Ovary (tissue), 9 donors: ENCODE measurements around the gene CCBE1. TPM values are rescaled to one million over a fixed set of nuclear protein-coding genes. Genes with fewer than 3 reads are reported as not detected.
A peak's percentile ranks its signal among the peaks of the same experiment; 100 is the strongest.

Experiments
- DNase-seq, 5 donors: peaks; one replicate each; pipeline ENCODE4 v3.0.0-alpha.2; 2019 to 2020
- H3K27ac ChIP-seq, 2 donors: fragments of 200-600 bp; one replicate each; pipeline versions ENCODE4 v1.5.1 to v1.8.0; 2019 to 2022
- H3K27me3 ChIP-seq: fragments of 200-600 bp; one replicate; pipeline ENCODE4 v1.8.0; 2022
- H3K36me3 ChIP-seq: fragments of 200-600 bp; sonication (generic); one replicate; pipeline ENCODE4 v1.5.1; 2019
- H3K4me1 ChIP-seq: one replicate; pipeline ENCODE4 v1.8.1; 2013; ENCODE audit warnings: mild to moderate bottlenecking, moderate library complexity; ENCODE audit not compliant: insufficient read depth
- H3K4me3 ChIP-seq: fragments of 200-600 bp; sonication (generic); one replicate; pipeline ENCODE4 v1.5.1; 2017
- H3K9me3 ChIP-seq, 2 donors: fragments of 200-600 bp in 1 of 2; sonication (generic) in 1 of 2; one replicate each; pipeline versions ENCODE4 v1.5.1 to v1.8.1; 2013 to 2019; ENCODE audit warnings: mild to moderate bottlenecking in 1 of 2, moderate library complexity in 1 of 2
- CTCF ChIP-seq, 3 donors: fragments of 450-650 bp in 2 of 3; fragments of 200-600 bp in 1 of 3; IDR thresholded peaks; one replicate each; pipeline versions ENCODE4 v1.5.1 to v1.8.0; 2016 to 2022; ENCODE audit warnings: antibody characterized with exemption in 3 of 3, mild to moderate bottlenecking in 1 of 3
- EP300 ChIP-seq: sonication (generic); formaldehyde crosslinking; IDR thresholded peaks from one replicate; pipeline ENCODE4 v1.6.1; 2017; ENCODE audit warnings: antibody characterized with exemption
- POLR2A ChIP-seq: fragments of 450-650 bp; IDR thresholded peaks from one replicate; pipeline ENCODE4 v1.6.1; 2017; ENCODE audit warnings: antibody characterized with exemption, mild to moderate bottlenecking, moderate library complexity
- WGBS, 3 donors: extraction: QIAGEN DNeasy Blood & Tissue Kit in 1 of 3; methylation state at CpG; one replicate each; pipeline versions ENCODE4 v1.1.5 to v1.1.7; 2013 to 2017; 5-methylcytosine and 5-hydroxymethylcytosine counted together
- intact Hi-C, 4 donors: fragments of 100-400 bp; cut with DNase I; formaldehyde crosslinking; loops; one replicate each; pipeline versions ENCODE4 v1.11.0 to v1.15.1; 2022 to 2023
- polyA plus RNA-seq, 2 donors: library from polyadenylated mRNA; stranded (reverse); fragments of 200-250 nt in 1 of 2; fragments of 350-450 nt in 1 of 2; fragmentation: Illumina TruSeq in 1 of 2; extraction: RNeasy Lipid Tissue Mini Kit (QIAGEN cat#74804) in 1 of 2; gene quantifications; one replicate each; pipeline ENCODE4 v1.2.3, GENCODE V29; 2013 to 2014
- total RNA-seq, 7 donors: library from RNA; depleted of rRNA in 2 of 7; stranded (reverse); fragments of >200 nt in 2 of 7; fragmentation: NEBNext Ultra II Directional in 3 of 7; extraction: Animal tissue kit (Norgen Biotek cat#: 25700) in 3 of 7; gene quantifications; one replicate each; pipeline versions ENCODE4 v1.1.0 to v1.2.4, GENCODE V29; 2016 to 2023
- donor health status: DM: no; HTN: no; CAD: no; lungs with moderate emphysema.
- donor health status: DM: no; HTN: no; CAD: no.
- donor health status: Bipolar disorder and iron deficiency.
- donor health status: DM: yes; HTN: yes; CAD: no.
- donor health status: DM: no; HTN: no; CAD: no.
- donor health status: DM: yes; HTN: yes; CAD: no.

The CCBE1 gene
- total and polyA plus RNA-seq, 9 donors: 15.9 to 109 (median 43.9) TPM

GRCh38 chr18:59639136-59639535 is 58.1 kb downstream of the CCBE1 start:
- TF ChIP-seq EP300 (no peak), POLR2A (no peak), CTCF (IDR thresholded peaks at IDR 0.05) (no peak)
- H3K4me3 ChIP-seq: no peak overlapping the region
- no peak overlapping the region for H3K27ac ChIP-seq
- H3K4me1 ChIP-seq: no peaks in the 10 kb centered on the region
- DNase-seq: no peak
- intact Hi-C loops: loop anchor here in 1 of 4 donors (10.0 kb wide), 1 partner anchor 186 kb away; no protein-coding TSS in a partner anchor
- H3K9me3 ChIP-seq: no peaks in the 10 kb centered on the region
- H3K36me3 ChIP-seq: no peaks in the 10 kb centered on the region
- no peaks in the 10 kb centered on the region for H3K27me3 ChIP-seq
- 84 to 92% (median 87%) methylated on average over 2 of the region's 2 CpGs for WGBS, 3 donors

GRCh38 chr18:59633961-59634485 is 63.2 kb downstream of the CCBE1 start:
- DNase-seq: no peak
- Histone ChIP-seq H3K4me1 (peaks cover 2% of the 10 kb centered on the region), H3K36me3 (no peaks in the 10 kb centered on the region), H3K27me3 (no peaks in the 10 kb centered on the region), H3K27ac (no peak overlapping the region), H3K9me3 (no peaks in the 10 kb centered on the region), H3K4me3 (no peak overlapping the region)
- TF ChIP-seq CTCF (IDR thresholded peaks at IDR 0.05) (no peak), EP300 (no peak), POLR2A (no peak)
- intact Hi-C loops: loop anchor here in 1 of 4 donors (10.0 kb wide), 1 partner anchor 191 kb away; no protein-coding TSS in a partner anchor
- WGBS, 3 donors: 88 to 95% (median 94%) methylated on average over 4 of the region's 4 CpGs

GRCh38 chr18:59633317-59633716 is 63.9 kb downstream of the CCBE1 start:
- 78 to 87% (median 85%) methylated on average over 7 of the region's 7 CpGs for WGBS, 3 donors

GRCh38 chr18:59631583-59632181 is 65.5 kb downstream of the CCBE1 start:
- no peak for DNase-seq
- 73 to 85% (median 76%) methylated on average over 1 of the region's 1 CpG for WGBS, 3 donors
- H3K36me3 ChIP-seq: no peaks in the 10 kb centered on the region
- H3K4me1 ChIP-seq: peaks cover 2% of the 10 kb centered on the region
- no peaks in the 10 kb centered on the region for H3K9me3 ChIP-seq
- TF ChIP-seq CTCF (IDR thresholded peaks at IDR 0.05): peak in 1 of 3 donors; percentile 27
- TF ChIP-seq EP300: no peak
- no peaks in the 10 kb centered on the region for H3K27me3 ChIP-seq
- H3K27ac ChIP-seq: no peak overlapping the region
- intact Hi-C loops: loop anchor here in 1 of 4 donors (10.0 kb wide), 1 partner anchor 193 kb away; no protein-coding TSS in a partner anchor
- no peak overlapping the region for H3K4me3 ChIP-seq

More at GRCh38 chr18:59633317-59633716, 63.9 kb downstream of the CCBE1 start:
- TF ChIP-seq EP300: no peak
- no peak for TF ChIP-seq POLR2A
- TF ChIP-seq CTCF (IDR thresholded peaks at IDR 0.05): no peak
- no peaks in the 10 kb centered on the region for H3K27me3 ChIP-seq
- H3K4me3 ChIP-seq: no peak overlapping the region
- DNase-seq: no peak
- intact Hi-C loops: loop anchor here in 1 of 4 donors (10.0 kb wide), 1 partner anchor 191 kb away; no protein-coding TSS in a partner anchor
- H3K4me1 ChIP-seq: peaks cover 2% of the 10 kb centered on the region
- H3K36me3 ChIP-seq: no peaks in the 10 kb centered on the region
- H3K9me3 ChIP-seq: no peaks in the 10 kb centered on the region
- H3K27ac ChIP-seq: no peak overlapping the region
